ENCODE data around the gene ARHGDIA. TPM values are rescaled to one million over a fixed set of nuclear protein-coding genes. Genes with fewer than 3 reads are reported as not detected.

ARHGDIA gene
- total and polyA plus RNA-seq, 10 donors: 131 to 392 (median 235) TPM

GRCh38 chr17:81825841-81826466 lies 45.2 kb downstream of the ARHGDIA start:
- TF ChIP-seq POLR2A (IDR thresholded peaks at IDR 0.05) (no peak), POLR2AphosphoS5 (IDR thresholded peaks at IDR 0.05) (no peak), CTCF (IDR thresholded peaks at IDR 0.05 in 8 of 11, conservative IDR thresholded peaks at IDR 0.05 in 3 of 11) (no peak)
- Histone ChIP-seq H3K27me3 (replicated peaks in 1 of 7) (no peaks in the 10 kb centered on the region), H3K4me3 (no peak overlapping the region), H3K4me1 (peaks cover 7 to 61% (median 40%) of the 10 kb centered on the region in 6 donors), H3K36me3 (peaks cover 0 to 45% (median 22%) of the 10 kb centered on the region in 6 donors), H3K27ac (no peak overlapping the region), H3K9me3 (no peaks in the 10 kb centered on the region)
- intact Hi-C loops (cut with DNase I; ENCODE audit: low total_unique reads): no loop called here
- DNase-seq: no peak
- 80 to 91% (median 86%) methylated on average over 10 to 11 of the region's 11 CpGs for WGBS, 5 donors

- H3K4me3 ChIP-seq: no peak overlapping the region
- H3K27me3 ChIP-seq (replicated peaks in 1 of 7): peaks cover 0 to 3% (median 0%) of the 10 kb centered on the region in 7 donors
- H3K27ac ChIP-seq: no peak overlapping the region
- peaks cover 0 to 39% (median 22%) of the 10 kb centered on the region in 6 donors for H3K36me3 ChIP-seq
- no peaks in the 10 kb centered on the region for H3K9me3 ChIP-seq
- no peak for DNase-seq
- H3K4me1 ChIP-seq: peaks cover 7 to 51% (median 37%) of the 10 kb centered on the region in 6 donors
- WGBS, 5 donors: 87 to 92% (median 89%) methylated on average over 5 to 11 of the region's 11 CpGs
- TF ChIP-seq POLR2A (IDR thresholded peaks at IDR 0.05) (no peak), POLR2AphosphoS5 (IDR thresholded peaks at IDR 0.05) (no peak), CTCF (IDR thresholded peaks at IDR 0.05 in 8 of 11, conservative IDR thresholded peaks at IDR 0.05 in 3 of 11) (no peak)
- intact Hi-C loops (cut with DNase I; ENCODE audit: low total_unique reads): no loop called here
Observed at GRCh38 chr17:81824595-81824994, 46.5 kb downstream of the ARHGDIA start.

GRCh38 chr17:81823820-81824550 lies 47.2 kb downstream of the ARHGDIA start:
- TF ChIP-seq CTCF (IDR thresholded peaks at IDR 0.05 in 8 of 11, conservative IDR thresholded peaks at IDR 0.05 in 3 of 11) (no peak), POLR2AphosphoS5 (IDR thresholded peaks at IDR 0.05) (no peak), POLR2A (IDR thresholded peaks at IDR 0.05) (no peak)
- no peak for DNase-seq
- Histone ChIP-seq H3K27me3 (replicated peaks in 1 of 7) (peaks cover 0 to 4% (median 0%) of the 10 kb centered on the region in 7 donors), H3K36me3 (peaks cover 0 to 37% (median 22%) of the 10 kb centered on the region in 6 donors), H3K4me1 (peaks cover 7 to 45% (median 32%) of the 10 kb centered on the region in 6 donors), H3K9me3 (no peaks in the 10 kb centered on the region), H3K27ac (no peak overlapping the region), H3K4me3 (no peak overlapping the region)
- WGBS, 5 donors: 90 to 96% (median 94%) methylated on average over 23 to 33 of the region's 33 CpGs
- intact Hi-C loops (cut with DNase I; ENCODE audit: low total_unique reads): no loop called here
